ENCODE results near the gene MIOS.

The MIOS gene

GRCh38 chr7:7585241-7585928 is 18.7 kb downstream of the MIOS start:
- no peaks in the 10 kb centered on the region for H3K4me1 ChIP-seq (ENCODE audit: low read length)
- no peak overlapping the region for H2AFZ ChIP-seq (ENCODE audit: low read length)
- H4K20me1 ChIP-seq (ENCODE audit: insufficient read depth, low read length), result no peaks in the 10 kb centered on the region; the same call in 1 of the 2 replicates
- no peak overlapping the region for H3K4me2 ChIP-seq (ENCODE audit: low read depth, low read length)
- no peaks in the 10 kb centered on the region for H3K9me2 ChIP-seq (replicated peaks; ENCODE audit: insufficient read depth, low read length)
- no peaks in the 10 kb centered on the region for H3K79me2 ChIP-seq (ENCODE audit: low read length)
- no peak overlapping the region for H3K4me3 ChIP-seq (ENCODE audit: low read length)
- H3K36me3 ChIP-seq (replicated peaks; ENCODE audit: insufficient read depth, low read length), result no peaks in the 10 kb centered on the region; the same call in 1 of the 2 replicates
- no peak for DNase-seq
- no peaks in the 10 kb centered on the region for H3K9me3 ChIP-seq (replicated peaks; ENCODE audit: insufficient read depth, low read length)
- no peaks in the 10 kb centered on the region for H3K27me3 ChIP-seq (replicated peaks; ENCODE audit: insufficient read depth, low read length)
- TF ChIP-seq CTCF (IDR thresholded peaks at IDR 0.05; ENCODE audit: low read length) (no peak), EZH2 (optimal IDR thresholded peaks at IDR 0.05; ENCODE audit: low read depth, low read length) (no peak), EZH2phosphoT487 (IDR thresholded peaks at IDR 0.05; ENCODE audit: low read length) (no peak)
- no peaks in the 10 kb centered on the region for H3F3A ChIP-seq (ENCODE audit: insufficient read depth, low read length)
- no peak overlapping the region for H3K9ac ChIP-seq (ENCODE audit: low read length)
- no peak overlapping the region for H3K27ac ChIP-seq (ENCODE audit: low read length)

- Histone ChIP-seq H3K9me3 (replicated peaks; ENCODE audit: insufficient read depth, low read length) (no peaks in the 10 kb centered on the region), H3K4me1 (ENCODE audit: low read length) (no peaks in the 10 kb centered on the region), H3F3A (ENCODE audit: insufficient read depth, low read length) (no peaks in the 10 kb centered on the region), H3K4me2 (ENCODE audit: low read depth, low read length) (no peak overlapping the region), H3K9ac (ENCODE audit: low read length) (no peak overlapping the region), H2AFZ (ENCODE audit: low read length) (no peak overlapping the region), H3K9me2 (replicated peaks; ENCODE audit: insufficient read depth, low read length) (no peaks in the 10 kb centered on the region), H3K4me3 (ENCODE audit: low read length) (no peak overlapping the region), H4K20me1 (ENCODE audit: insufficient read depth, low read length) (no peaks in the 10 kb centered on the region), H3K36me3 (replicated peaks; ENCODE audit: insufficient read depth, low read length) (0 out of 2 replicates have a peak, but pooled peaks cover 8% of the 10 kb centered on the region), H3K27me3 (replicated peaks; ENCODE audit: insufficient read depth, low read length) (no peaks in the 10 kb centered on the region), H3K27ac (ENCODE audit: low read length) (no peak overlapping the region), H3K79me2 (ENCODE audit: low read length) (no peaks in the 10 kb centered on the region)
- TF ChIP-seq CTCF (IDR thresholded peaks at IDR 0.05; ENCODE audit: low read length), result peak; percentile 36
- no peak for TF ChIP-seq EZH2 (optimal IDR thresholded peaks at IDR 0.05; ENCODE audit: low read depth, low read length)
- peak; percentile 35 for DNase-seq
These were observed 28.8 kb downstream of the MIOS start for GRCh38 chr7:7595451-7595850.

GRCh38 chr7:7596176-7596575 is 29.5 kb downstream of the MIOS start:
- TF ChIP-seq EZH2phosphoT487 (IDR thresholded peaks at IDR 0.05; ENCODE audit: low read length) (no peak), CTCF (IDR thresholded peaks at IDR 0.05; ENCODE audit: low read length) (no peak)
- Histone ChIP-seq H3K36me3 (replicated peaks; ENCODE audit: insufficient read depth, low read length) (0 out of 2 replicates have a peak, but pooled peaks cover 8% of the 10 kb centered on the region), H3K4me3 (ENCODE audit: low read length) (no peak overlapping the region), H3K9ac (ENCODE audit: low read length) (no peak overlapping the region), H3K4me1 (ENCODE audit: low read length) (no peaks in the 10 kb centered on the region), H3K79me2 (ENCODE audit: low read length) (no peaks in the 10 kb centered on the region), H4K20me1 (ENCODE audit: insufficient read depth, low read length) (no peaks in the 10 kb centered on the region), H2AFZ (ENCODE audit: low read length) (no peak overlapping the region), H3K27me3 (replicated peaks; ENCODE audit: insufficient read depth, low read length) (no peaks in the 10 kb centered on the region), H3K9me2 (replicated peaks; ENCODE audit: insufficient read depth, low read length) (no peaks in the 10 kb centered on the region), H3K9me3 (replicated peaks; ENCODE audit: insufficient read depth, low read length) (no peaks in the 10 kb centered on the region), H3F3A (ENCODE audit: insufficient read depth, low read length) (no peaks in the 10 kb centered on the region), H3K27ac (ENCODE audit: low read length) (no peak overlapping the region), H3K4me2 (ENCODE audit: low read depth, low read length) (no peak overlapping the region)
- DNase-seq, result no peak

Data from MM.1S (cell line).